SK-N-MC (cell line): ENCODE measurements around the gene PLEKHA6.

Source experiments
- EZH2 ChIP-seq: fragments of 200-600 bp; sonication (generic); IDR thresholded peaks from one replicate; pipeline ENCODE4 v1.6.1; 2017; ENCODE audit warnings: antibody characterized with exemption
- POLR2AphosphoS5 ChIP-seq: IDR thresholded peaks from 2 replicates; pipeline ENCODE4 v1.6.1; 2012; ENCODE audit warnings: mild to moderate bottlenecking, low read depth, low read length, borderline replicate concordance

DNA sequence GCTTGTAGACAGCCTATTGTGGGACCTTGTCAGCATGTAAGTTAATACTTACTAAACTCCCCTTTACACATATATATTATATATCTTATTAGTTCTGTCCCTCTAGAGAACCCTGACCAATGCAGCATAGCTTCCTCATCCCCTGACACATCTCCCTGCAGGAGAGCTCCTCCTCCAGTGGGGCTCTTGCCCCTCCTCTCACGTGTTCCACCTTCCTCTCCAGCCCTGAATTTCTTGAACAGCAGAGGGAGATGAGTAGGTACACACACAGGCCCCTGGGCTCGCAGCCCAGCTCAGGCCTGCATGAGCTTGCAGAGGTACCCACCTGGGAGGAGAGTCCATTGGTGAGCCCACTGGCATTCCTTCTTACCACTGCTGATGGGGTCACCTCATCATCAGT is 118.7 kb downstream of the PLEKHA6 start:
- TF ChIP-seq EZH2 (no peak), POLR2AphosphoS5 (no peak)
